Activated CD4-positive, alpha-beta T cell treated with anti-CD3 and anti-CD28 coated beads, Interleukin-2, amount 50 U/mL, for 4 hours (primary cell): ENCODE measurements around the gene PANX2.

Source experiments
- DNase-seq, 2 experiments: peaks; one replicate each; pipeline ENCODE4 v3.0.0-alpha.2; 2020

PANX2 gene

DNA sequence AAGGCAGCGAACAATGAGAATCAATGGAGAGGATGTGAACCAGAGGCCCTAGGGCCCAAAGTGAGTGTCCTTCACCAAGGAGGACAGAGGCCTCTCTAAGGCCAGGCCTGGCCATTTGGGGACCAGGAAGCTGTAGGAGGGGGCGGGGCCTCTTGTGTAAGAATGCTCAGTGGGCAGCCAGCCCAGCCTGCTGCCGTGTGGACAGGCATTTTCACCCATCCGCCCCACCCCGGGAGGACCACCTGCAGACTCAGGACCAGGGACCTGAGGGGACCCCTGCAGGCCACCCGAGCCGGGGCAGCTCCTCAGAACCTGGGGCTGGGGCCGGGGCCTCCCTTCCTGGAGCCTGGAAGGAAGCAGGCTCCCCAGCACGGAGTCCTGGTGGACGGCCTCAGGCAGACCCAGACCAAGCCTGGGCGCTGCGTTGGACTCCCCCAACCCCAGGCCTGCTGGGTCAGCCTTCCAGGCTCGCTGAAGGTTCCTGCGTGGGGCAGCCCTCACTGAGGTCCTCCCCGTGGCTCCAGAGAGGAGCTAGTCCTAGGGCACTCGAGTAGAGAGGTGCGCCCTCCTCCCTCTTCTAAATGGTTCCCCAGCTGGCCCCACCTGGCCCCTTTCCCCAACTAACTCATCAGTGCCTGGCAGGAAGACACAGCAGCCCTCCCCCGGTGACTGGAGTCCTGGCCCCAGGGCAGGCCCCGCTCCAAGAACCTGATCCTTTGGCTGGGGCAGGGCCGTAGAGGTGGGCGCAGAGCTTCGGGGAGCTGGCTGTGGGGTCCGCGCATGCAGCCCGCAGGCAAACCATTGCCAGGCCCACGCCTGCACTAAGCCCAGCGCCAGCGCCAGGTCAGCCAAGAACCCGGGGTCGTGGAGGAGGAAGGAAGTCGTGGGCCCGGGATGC is 13.7 kb downstream of the PANX2 start:
- DNase-seq, result no peak

DNA sequence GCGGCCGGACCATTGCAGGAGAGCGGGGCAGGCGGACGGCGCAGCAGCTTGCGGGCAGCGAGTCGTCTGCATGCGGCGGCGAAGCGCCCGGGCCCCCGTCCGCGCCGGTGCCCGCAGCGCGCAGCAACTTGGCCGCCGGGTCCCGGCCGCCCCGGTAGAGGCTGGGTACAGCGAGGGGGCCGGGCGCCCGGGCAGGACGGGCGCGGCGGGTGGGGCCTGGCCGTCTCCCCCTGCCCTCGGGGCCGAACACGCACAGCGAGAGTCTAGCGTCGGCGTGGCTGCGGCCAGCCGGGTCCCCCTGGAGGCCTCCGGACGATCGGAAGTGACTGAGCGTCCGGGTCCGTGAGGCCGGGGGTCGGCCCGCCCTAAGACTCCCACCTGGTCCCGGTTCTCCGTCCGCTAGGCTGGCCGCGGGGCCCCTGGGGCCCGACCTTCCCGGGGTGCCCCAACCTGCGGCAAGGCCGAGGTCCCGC is 14.4 kb downstream of the PANX2 start:
- DNase-seq, result no peak

DNA sequence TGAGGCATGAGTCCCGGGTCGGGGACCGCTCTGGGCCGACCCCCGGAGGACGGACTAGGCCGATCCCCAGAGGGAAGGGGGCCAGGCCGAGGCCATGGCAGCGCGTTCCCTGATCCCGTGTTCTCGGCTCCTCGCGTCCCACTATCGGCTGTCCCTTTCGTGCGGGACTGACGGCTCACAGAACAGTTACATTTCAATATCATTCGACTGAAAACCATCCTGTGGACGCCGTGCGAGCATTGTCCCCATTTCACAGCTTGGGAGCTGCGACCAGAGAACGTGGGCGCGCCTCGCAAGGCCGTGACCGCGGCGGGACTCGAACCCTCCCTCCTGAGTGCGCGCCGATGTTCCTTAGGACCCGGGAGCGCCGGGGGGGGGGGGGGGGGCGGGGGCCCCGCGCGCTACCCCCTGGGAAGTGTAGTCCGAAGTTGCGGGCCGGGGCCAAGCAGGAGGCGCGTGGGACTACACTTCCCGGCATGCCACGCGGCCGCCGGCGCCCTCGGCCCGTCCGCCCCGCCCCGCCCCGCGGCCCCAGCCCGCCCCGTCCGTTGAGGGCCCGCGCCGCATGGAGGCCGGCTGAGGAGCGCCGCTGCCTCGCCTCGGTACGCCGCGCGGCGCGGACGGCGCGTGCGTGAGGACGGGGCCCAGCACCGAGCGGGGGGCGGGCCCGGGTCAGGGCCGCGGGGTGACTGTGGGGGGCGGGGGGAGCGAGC is 15.0 kb downstream of the PANX2 start, which contains the start of gene TRABD:
Gene TRABD, plus strand, starts transcription at position 539 of the 713 bp plus-strand sequence. CDS start 7,148 bp downstream, outside the sequence.
- peak; percentile 80 to 86 for DNase-seq

DNA sequence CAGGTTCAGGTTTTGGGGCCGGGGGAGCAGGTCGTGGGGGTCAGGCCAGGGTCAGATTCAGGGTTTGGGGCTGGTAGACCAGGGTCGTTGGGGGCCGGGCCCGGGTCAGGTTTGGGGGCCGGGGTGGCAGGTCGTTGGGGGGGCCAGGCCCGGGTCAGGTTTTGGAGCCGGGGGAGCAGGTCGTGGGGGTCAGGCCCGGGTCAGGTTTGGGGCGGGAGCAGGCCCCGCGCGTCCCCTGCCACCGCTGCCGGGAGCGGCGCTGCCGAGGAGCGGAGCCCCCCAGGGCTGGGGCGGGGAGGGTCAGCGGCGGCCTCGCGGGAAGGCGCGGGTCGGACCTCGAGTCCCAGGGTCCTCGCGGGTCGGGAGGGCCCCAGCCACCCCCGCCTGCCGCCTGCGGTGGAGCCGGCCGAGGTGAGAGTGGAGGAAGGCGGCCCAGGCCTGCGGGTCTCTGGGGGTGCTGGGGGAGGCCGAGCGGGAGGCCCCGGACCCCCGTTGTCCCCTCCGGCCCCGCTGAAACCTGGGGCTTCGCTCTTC is 15.7 kb downstream of the PANX2 start:
- no peak for DNase-seq

DNA sequence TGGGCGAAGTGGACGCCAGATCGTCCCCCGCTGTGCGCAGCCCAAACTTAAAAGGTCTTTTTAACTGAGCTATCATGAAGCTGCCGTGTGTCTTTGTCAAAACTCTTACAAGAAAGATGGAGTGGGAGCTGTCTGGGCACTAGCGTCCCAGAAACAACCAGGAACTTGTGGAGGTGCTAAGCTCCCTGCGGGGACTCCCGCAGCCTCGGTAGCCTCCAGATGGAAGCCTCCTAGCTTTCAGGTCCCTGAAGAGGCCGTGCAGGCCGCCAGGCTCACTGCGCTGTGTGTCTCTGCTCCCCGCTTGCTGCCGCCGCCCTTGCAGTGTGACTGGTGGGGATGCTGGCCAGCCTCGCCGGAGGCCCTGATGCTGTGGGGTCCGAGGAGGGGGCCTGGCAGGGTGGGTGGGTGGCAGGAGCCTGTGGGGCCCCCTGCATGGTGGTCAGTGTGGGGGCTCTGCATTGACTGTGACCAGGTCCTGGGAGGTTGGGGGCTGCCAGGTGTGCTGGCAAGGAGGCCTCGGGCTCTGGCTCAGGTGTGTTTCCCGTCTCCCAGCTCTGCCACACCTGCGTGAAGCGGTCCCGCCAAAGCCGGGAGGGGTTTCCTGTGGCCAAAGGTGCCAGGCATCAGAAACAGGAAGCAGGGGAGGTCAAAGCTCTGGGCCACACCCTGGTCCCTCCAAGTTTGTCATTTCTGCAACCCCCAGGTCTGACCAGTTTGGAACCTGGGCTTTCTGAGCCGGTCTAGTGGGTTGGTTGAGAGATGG is 16.4 kb downstream of the PANX2 start:
- DNase-seq, result no peak

DNA sequence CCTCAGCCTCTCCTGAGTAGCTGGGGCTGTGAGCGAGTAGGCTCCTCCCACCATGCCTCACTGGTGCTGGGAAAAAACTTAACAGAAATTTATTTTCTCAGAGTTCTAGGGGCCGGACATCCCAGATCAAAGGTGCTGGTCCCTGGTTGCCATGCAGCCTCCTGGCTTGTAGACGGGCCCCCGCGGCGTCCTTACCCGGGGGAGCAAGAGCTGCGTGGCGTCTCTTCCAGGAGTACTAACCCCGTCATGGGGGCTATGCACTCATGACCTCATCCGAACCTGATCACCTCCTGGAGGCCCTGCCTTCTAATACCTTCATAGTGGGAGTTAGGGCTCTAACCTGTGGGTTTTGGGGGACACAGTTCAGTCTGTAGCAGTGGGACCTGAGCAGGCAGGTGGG is 17.8 kb downstream of the PANX2 start:
- no peak for DNase-seq

DNA sequence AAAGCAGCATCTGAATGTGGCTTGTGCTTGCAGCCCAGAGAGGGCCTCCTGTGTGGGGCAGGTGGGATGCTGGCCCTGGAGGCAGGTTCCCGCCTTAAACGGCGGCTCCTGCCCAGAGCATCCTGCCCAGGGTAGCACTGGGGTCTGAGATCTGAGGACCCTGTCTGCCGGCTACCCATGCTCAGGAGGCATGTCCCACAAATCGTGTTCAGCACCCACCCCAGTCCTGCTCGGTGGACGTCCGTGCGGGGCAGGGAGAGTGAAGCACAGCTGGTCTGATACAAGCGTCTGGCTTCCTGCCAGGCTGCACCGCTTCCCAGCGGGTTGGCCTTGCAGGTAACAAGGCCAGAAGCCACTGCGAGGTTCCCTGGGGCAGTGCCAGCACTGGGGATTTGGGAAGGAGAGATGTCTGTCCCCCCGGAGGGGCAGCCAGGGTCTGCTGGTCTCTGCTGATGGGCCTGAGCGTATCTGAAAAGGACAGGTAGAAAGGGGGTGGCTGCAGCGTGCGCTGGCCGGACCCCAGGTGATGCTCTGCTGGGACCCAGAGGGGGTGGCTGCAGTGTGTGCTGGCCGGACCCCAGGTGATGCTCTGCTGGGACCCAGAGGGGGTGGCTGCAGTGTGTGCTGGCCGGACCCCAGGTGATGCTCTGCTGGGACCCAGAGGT is 18.8 kb downstream of the PANX2 start:
- no peak for DNase-seq

DNA sequence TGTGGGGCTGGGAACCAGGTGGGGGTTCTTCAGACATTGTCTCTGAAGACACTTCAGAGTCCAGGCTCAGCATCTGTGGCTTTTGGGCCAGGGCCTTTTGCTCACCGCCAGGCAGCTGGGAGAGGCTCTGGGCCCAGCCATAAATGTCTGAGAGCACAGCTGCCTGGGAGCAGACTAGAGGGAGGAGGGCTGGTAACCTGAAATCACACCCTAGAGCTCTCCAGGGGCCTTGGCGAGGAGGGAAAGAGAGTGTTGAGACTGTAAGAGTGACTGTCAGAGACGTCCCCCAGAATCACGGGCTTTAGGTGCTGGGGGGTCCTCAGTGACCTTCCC is 19.3 kb downstream of the PANX2 start:
- no peak for DNase-seq

DNA sequence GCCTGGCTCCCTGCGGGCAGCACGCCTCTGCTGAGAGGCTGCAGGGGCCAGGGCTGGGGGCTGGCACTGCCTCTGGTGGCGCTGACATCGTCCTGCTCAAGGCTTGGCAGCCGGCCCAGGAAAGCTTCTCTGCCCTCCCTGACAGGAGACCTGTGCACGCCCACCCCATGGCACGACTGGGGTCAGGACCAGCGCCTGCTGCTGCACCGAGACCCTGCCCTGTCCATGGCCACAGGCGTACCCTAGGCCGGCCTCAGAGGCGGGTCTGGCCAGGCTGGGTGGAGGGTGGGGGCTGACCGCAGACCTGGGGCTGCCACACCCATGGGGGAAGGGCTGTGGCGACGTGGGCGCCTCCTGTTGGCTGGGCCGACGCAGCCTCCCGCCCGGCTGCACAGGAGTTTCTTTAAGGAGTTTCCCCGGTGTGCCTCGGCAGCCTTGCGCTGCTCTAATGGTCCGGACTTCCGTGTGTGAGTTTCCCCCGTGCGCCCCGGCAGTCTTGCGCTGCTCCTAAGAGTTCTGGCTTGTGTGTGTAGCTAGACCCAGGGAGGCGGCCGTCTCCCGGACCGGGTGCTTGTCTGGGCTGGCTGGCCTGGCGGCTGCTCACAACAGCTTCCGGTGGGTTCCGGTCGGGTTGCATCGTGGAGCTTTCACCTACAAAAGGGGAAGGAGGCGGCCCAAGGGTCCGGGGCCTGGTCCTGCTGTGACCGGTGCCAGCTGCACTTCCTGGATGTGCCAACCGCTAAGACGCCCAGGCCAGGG is 19.8 kb downstream of the PANX2 start:
- DNase-seq, result peak; percentile 59 to 65

DNA sequence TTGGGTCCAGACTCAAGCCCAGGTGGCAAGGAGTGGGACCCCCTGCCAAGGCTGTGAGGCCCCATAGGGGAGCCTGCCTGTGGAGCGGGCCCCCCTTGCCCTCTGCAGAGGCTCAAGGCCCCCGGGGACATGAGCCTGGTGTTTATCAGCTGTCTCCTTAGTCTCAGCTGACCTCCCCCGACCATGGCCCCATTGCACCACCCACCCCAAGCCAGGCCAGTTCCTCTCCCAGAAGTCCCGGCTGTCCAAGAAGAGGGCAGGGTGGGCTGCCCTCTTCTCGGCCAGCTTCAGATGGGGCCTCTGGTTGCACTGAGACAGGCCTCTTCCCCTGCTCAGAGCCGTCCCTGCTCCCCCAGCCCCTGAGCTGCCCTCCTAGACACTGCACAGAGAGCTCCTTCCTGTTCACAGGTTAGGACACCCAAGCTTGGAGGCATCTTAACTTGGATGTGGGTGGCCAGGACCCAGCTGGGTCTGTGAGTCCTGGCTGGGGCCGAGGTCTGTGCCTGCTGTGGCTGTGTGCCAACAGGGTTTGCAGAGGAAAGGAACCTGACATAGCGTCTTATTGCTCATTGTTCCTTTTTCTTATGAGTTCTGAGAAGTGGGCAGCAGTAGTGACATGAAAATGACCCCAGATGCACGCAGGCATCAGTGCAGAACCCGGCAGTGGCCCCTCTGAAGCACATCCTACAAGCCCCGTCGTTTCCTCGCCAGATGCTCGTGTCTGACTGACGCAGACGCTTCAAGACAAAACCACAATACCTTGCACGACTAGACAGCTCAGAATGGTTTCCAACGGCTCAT is 20.6 kb downstream of the PANX2 start:
- peak; percentile 69 to 70 for DNase-seq

DNA sequence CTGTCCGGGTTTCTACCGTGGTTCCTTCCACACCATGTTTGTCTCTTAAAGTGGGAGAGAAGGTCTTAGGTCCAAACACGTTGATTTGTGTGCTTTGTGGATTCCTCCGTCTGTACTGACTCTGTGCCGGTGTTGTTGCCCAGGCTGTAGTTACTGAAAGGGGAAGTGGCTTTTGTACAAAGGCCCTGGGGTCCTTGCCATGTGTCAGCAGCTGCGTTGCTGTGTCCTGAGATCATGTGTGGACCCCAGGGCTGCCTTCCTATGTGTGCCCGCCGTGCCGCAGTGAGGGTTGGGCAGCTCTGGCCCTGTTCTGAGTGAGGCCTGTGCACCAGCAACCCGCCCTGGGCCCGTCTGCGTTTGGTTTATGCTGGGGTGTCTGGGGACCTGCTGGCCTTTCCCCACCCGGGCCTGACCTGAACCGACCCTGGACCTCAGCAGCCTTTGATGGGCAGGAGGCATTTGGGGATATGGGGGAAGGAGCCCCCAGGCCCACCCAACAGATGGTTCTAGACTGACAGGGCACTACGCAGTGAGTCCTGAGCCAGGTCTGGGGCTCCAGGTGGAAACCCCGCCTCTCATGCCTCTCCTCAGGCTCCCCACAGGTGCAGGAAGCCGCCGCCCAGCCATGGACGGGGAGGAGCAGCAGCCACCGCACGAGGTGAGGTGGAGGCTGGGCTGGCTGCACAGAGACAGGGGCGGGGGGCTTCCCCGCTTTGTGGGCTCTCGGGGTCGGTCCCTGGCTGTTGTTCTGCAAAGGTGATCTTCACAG is 22.1 kb downstream of the PANX2 start:
- peak; percentile 44 to 47 for DNase-seq

DNA sequence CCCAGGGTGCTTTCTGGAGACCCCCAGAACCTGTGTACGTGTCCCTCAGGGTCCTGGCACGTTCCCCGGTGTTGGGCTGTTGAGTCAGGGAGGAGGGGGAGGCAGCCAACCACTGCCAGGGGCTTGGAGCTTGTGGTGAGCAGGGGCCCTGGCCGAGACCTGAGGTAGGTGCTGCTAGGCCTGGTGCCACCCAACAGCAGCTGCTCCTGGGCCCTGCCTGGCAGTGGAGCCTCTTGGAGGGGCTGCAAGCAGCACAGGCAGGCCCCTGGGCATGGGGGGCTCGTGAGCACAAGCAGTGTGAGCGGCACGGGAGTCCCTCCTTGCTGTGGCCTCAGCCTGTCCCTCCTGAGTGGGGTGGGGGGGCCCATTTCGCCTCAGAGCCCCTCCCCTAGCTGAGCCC is 23.1 kb downstream of the PANX2 start:
- DNase-seq, result no peak

DNA sequence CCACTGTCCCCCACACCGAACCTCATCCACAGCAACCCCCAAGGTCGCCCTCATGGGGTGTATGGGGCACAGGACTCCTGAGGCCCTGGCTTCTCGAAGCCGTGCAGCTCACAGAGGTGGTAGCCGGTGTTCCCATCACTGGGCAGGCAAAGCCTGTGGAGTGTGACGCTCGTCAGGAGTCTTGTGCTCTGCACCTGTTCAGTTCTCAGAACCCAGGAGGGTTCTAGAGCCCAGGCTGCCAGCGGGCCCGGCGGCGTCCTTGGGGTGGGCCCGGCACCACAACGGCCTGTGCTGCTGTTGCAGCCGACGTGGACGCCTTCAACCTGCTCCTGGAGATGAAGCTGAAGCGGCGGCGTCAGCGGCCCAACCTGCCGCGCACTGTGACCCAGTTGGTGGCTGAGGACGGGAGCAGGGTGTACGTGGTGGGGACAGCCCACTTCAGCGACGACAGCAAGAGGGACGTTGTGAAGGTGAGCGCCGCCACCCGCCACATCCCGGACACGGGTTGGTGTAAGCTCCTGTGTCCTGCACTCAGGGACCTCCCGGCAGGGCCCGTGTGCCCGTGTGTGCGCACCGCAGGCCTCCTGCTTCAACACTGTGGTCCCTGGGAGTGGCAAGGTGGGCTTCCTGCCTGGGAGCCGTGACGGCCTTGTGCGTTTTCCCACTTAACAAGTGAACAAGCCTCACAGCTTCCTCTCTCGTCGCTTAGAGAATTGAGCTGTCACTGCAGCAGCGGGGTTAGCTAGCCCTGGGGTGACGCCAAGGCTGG is 23.7 kb downstream of the PANX2 start:
- DNase-seq, result no peak

DNA sequence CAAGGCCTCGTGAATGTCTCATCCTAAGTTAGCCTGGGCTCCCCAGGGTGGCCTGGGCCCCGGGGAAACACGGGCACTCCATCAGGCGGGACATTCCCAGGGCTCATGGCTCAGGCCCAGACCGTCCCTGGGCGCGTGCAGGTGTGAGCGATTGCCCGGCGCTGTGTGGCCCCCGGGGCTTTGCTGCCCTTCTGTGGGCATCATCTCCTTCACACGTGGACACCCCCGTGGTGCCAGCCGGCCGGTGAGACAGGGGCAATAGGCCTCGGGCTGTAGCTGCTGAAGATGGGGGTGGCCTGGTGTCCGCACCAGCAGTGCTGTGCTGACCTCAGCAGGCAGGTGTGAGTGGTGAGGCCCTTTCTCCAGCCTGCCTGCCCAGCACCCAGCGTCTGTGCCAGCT is 25.7 kb downstream of the PANX2 start:
- DNase-seq, result no peak

DNA sequence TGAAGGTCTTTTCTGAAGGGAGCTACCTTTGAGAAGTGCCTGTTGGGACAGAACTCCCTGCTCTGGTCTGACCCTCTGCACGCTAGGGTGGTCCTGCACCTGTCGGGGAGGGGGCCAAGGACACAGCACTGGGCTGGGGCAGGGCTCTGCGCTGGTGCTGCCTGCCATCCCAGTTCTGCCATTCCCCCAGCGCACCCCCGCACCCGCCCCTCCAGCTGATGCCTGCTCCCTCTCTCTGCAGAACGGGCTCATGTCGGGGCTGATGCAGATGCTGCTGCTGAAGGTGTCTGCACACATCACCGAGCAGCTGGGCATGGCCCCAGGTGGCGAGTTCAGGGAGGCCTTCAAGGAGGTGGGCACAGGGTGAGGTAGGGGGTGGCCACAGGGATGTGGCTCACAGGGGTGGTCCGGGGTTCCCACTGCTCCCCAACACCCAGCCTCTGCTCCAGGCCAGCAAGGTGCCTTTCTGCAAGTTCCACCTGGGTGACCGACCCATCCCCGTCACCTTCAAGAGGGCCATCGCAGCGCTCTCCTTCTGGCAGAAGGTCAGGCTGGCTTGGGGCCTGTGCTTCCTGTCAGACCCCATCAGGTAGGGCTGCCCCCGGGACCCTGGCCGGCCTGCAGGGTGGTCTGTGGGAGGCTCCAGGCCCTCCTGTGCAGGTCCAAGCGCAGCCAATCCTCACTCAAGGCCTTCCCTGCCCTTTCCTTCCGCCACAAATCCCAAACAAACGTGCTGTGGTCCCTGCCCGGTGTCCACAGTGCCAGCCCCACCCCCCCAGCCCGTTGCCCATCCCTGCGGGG is 26.7 kb downstream of the PANX2 start:
- DNase-seq, result no peak

DNA sequence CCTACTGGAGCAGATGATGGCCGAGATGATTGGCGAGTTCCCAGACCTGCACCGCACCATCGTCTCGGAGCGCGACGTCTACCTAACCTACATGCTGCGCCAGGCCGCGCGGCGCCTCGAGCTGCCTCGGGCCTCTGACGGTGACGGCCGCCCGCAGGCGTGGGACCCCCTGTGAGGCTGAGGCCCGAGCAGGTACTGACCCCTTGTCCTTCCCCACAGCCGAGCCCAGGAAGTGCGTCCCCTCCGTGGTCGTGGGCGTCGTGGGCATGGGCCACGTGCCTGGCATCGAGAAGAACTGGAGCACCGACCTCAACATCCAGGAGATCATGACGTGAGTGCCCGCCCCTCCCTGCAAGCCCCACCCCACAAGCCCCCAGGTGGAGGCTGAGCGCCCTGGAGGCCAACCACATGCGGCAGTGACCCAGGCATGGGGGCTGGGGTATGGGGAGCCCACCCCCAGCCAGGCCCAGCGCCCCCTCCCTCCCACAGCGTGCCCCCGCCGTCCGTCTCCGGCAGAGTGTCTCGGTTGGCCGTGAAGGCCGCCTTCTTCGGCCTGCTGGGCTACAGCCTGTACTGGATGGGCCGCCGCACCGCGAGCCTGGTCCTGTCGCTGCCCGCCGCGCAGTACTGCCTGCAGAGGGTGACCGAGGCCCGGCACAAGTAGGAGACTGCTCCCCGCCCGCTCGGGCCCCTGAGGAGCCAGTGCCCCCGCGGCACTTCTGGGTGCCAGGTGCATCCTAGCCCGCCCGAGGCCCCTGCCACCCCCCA is 27.5 kb downstream of the PANX2 start:
- DNase-seq, result no peak

DNA sequence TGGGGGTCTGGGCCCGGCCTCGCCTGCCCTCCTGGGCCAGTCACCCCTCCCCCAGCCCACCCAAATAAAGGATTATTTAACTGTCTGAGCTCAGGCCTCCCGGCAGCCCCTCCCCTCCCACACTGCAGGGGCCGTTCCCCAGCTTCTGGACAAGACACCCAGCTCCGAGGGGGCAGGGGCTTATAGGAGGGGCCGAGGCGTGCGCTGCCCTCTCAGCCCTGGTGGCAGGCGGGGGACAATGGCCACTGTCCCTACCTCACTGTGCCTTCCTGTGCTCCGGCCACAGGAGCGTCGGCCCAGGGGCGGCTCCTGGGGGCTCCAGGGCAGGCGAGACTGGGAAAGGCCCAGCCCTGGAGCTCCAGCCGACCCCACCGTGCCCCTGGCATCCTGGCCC is 28.1 kb downstream of the PANX2 start:
- DNase-seq, result no peak
